ENCODE data around the gene ACTRT2.

ACTRT2 gene

DNA sequence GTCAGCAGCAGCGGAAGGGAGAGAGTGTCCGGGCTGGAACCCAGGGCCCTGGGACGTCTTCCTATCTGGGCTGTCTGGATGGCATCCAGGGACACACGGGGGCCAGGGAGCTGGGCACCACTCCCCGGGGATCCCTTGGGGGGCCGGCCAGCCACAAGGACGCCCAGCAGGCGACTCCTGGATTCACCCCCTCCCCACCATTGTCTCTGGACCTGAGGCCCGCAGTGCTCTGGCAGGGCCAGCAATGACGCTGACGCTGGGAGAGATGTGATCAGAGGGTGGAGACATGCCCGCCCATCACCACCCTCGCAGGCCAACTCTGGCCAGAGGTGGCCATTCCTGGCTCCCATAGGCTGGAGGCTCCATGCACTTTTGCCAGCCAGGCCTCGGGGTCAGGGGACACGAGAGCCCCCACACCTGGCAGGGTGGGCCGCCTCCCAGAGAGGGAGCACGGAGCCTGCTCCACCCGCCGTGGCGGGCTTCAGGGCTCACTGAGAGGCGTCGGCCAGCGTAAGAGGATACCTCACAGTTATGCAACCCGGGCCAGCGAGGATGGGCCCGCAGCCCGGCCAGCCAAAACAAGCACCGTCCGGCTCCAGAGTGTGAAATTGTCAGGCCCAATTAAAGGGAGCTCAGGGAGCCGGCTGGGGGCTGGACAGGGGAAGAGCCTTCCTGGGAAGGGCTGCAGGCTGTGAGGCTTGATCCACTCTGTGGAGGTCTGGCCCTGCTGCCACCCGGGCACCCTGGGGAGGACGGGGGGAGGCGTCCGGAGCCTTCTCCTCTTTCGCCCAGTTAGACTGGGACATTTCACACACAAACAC is 10.3 kb downstream of the ACTRT2 start:
- no peak for DNase-seq (ENCODE audit: low read depth, low spot score)

DNA sequence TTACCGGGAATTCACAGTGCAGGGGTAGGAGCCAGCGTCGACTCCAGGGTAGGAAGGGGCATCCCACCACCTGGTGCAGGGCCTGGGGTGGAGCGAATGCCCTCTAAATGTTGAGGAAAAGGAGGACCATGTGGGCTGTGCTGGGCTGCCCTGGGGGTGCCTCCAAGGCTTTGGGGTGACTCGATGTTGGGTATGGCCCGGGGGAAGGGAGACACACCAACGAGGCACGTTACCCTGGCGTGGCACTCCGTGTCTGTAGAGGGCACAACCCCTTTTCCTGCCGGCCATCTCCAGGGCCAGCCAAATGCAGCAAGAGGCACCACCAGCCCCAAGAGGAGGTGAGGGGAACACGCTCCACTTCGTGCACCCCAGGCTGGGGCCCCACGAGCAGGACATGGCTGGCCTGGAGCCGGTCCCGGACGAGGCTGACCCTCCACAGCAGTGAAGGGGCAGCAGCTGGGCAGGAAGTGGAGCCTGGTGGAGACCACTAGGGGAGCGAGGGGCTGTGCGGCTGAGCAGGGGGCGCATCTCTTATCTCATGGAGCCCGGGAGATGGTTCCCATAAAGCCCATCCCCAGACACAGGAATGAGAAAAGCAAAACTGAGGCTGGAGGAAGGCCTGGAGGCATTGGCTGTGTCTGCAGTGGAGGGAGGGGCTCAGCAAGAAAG is 11.2 kb downstream of the ACTRT2 start:
- DNase-seq (ENCODE audit: low read depth, low spot score) = no peak

GRCh38 chr1:3033040-3033789 is 11.9 kb downstream of the ACTRT2 start:
- no peak for DNase-seq (ENCODE audit: low read depth, low spot score)

GRCh38 chr1:3033790-3034090 is 12.5 kb downstream of the ACTRT2 start:
- DNase-seq (ENCODE audit: low read depth, low spot score) = no peak

DNA sequence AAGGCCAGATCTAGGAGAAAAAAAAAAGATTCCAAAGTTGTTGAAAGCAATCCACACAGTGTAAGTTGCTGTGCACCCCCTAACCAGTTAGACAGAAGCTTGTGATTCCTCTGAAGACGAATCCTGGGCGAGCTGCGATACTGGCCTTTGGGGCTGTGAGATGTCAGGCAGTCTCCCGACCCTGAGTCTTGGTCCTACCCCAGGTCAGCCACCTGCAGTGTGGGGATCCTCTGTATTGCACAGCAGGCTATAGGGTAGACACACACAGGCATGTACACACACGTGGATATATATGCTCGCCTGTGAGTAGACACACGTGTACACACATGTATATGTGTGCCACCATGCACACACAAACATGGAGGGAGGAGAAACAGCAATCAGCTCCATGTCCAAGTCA is 12.9 kb downstream of the ACTRT2 start:
- DNase-seq (ENCODE audit: low read depth, low spot score) = no peak

DNA sequence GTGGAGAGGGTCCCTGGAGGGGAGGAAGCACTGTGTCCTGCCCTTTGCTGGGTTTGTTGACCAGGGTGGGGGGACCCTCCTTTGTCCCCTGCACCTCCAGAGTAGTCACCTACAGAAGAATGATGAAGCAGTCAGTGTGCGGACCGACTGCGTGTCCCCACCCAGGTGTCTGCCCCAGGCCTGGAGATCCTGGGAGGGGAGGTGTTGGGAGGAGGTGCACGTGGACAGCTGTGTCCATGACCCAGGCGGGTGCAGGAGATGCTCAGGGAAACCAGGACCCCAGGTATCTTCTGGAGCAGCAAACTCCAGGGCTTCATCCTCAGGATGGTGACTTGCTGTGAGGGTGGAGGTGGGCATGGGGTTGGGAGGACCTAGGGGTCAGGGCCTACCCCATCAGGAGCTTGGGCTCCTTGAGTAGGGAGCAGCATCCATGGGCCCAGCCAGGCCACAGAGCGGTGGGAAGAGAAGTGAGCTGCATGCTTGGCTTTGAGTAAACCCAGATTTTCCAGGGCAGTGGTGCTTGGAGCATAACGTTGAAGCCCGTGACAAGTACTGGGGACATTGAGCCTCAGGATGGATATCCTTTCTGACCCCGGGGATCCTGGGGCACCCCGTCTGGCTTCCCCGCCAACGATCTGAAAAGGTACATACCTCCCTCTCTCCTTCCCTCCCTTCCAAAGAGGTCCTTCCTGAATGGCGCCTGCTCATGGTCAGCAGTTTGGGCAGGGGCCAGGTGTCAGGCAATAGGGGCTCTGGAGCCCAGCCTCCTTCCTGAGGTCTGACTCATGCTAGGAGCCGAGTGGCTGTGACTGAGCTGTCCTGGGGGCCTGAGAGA is 13.7 kb downstream of the ACTRT2 start:
- DNase-seq (ENCODE audit: low read depth, low spot score) = peak; percentile 35

GRCh38 chr1:3035563-3036446 is 14.5 kb downstream of the ACTRT2 start:
- no peak for DNase-seq (ENCODE audit: low read depth, low spot score)

DNA sequence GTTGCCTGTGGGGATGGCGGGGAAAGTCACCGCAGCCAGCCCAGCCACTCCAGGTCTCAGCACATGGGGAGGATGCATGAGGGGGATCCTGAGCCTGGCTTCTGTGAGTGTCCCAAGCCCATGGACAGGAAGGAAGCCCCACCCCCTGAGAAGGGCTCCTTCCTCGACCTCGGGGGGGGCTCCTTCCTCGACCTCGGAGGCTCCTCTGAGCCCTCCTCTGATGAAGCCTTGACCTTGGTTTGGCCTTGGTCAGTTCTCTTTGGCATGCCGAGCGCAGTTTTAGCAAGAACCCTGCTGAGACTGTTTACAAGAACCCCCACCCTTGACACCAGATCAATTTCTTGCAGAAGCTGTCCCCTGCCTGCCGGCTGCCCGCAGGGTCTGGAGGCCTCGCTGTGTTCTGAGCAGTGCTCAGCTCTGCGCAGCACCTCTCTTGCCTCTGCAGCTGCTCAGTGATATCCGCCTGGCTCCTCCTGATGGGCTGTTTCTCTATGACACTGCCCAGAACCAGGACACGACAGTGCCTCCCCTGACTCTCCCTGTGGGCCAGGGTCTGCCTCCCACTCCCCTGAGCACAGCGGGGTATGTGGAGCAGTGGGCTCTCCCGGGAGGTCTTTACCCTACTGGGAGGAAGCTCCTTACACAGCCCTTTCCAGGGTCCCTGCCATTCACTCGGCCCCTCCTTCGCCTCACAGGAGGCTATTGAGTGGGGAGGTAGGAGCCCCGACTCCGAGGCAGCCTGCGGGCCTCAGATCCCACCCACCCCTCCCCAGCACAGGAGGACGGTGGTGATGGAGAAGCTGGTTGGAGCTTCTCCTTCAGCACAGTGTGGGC is 15.4 kb downstream of the ACTRT2 start:
- DNase-seq (ENCODE audit: low read depth, low spot score) = no peak

GRCh38 chr1:3037281-3038040 is 16.2 kb downstream of the ACTRT2 start:
- DNase-seq (ENCODE audit: low read depth, low spot score) = no peak

GRCh38 chr1:3038113-3038551 is 16.9 kb downstream of the ACTRT2 start:
- no peak for DNase-seq (ENCODE audit: low read depth, low spot score)

- no peak for DNase-seq (ENCODE audit: low read depth, low spot score)
These were observed 17.4 kb downstream of the ACTRT2 start for GRCh38 chr1:3038571-3039181.

DNA sequence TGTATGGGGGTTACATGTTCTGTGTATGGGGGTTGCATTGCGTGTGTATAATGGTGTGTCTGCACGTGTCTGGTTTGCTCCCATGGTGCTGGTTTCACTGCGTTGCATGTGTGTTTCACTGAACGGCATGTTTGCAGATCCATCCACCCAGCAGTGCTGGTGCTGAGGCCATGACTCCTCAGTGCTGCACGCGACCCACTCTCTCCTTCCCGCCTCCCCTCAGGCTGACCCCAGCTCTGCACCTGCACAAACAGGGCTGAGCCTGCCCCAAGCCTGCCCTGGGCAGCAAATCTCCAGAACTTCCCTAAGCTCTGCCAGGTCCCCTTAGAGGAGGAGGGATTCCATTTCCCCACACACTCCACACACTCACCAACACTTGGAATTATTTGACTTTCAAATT is 18.7 kb downstream of the ACTRT2 start:
- no peak for DNase-seq (ENCODE audit: low read depth, low spot score)

DNA sequence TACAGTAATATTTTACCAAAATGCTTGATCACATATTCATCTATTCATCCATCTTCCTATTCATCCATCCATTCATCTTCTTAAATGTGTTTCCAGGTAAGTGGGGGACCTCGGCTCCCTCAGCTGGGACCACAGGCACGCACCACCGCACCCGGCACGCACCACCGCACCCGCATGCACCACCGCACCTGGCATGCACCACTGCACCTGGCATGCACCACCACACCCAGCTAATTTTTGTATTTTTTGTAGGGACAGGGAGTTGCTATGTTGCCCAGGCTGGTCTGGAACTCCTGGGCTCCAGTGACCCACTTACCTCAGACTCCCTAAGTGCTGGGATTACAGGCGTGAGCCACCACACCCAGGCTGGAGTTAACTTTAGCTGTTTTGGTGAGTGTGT is 21.2 kb downstream of the ACTRT2 start:
- DNase-seq (ENCODE audit: low read depth, low spot score) = no peak

- no peak for DNase-seq (ENCODE audit: low read depth, low spot score)
These were observed 27.9 kb downstream of the ACTRT2 start for GRCh38 chr1:3049164-3049563.

- DNase-seq (ENCODE audit: low read depth, low spot score) = no peak
These were observed 28.6 kb downstream of the ACTRT2 start for GRCh38 chr1:3049905-3050304.

DNA sequence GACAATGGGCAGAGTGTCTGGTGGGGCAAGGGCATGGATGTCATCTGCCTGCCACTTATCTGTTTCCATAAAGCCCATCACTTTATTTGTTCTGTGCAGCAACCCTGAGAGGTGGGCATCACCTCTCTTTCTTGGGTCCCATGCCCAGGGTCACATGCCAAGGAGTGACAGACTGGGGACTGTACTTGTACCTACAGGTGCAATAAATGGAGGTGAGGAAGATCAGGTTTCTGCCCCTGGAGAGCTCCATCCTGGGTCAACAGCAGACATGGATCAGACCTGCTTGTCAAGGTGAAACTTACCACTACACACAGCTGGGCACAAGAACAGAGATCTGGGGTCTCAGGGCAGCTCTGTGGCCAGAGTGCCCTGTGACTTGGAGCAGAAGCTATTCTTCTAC is 29.3 kb downstream of the ACTRT2 start:
- DNase-seq (ENCODE audit: low read depth, low spot score) = no peak

- no peak for DNase-seq (ENCODE audit: low read depth, low spot score)
These were observed 30.3 kb downstream of the ACTRT2 start for GRCh38 chr1:3051270-3052268.

Data from astrocyte of the hippocampus (primary cell).